Sigmoid colon (tissue), 4 donors: ENCODE measurements around the gene ZNF296.

ENCODE experiments used
- EP300 ChIP-seq, 4 donors: sonication (generic); formaldehyde crosslinking; IDR thresholded peaks; one replicate each; pipeline ENCODE4 v1.6.1; 2017; ENCODE audit warnings: antibody characterized with exemption in 4 of 4
- POLR2A ChIP-seq, 2 donors: fragments of 450-650 bp; IDR thresholded peaks; one replicate each; pipeline ENCODE4 v1.6.1; 2016; ENCODE audit warnings: antibody characterized with exemption in 2 of 2, mild to moderate bottlenecking in 2 of 2, moderate library complexity in 2 of 2
- POLR2AphosphoS5 ChIP-seq, 4 donors: sonication (generic); formaldehyde crosslinking; IDR thresholded peaks; one replicate each; pipeline ENCODE4 v1.6.1; 2017; ENCODE audit warnings: antibody characterized with exemption in 4 of 4
- TF ChIP-seq, protein P1 (sequence below), 4 experiments: fragments of 450-650 bp in 3 of 4; fragments of 200-600 bp in 1 of 4; IDR thresholded peaks; one replicate each; pipeline ENCODE4 v1.5.1; 2016 to 2019; ENCODE audit warnings: antibody characterized with exemption in 4 of 4, mild to moderate bottlenecking in 3 of 4, moderate library complexity in 2 of 4

DNA sequence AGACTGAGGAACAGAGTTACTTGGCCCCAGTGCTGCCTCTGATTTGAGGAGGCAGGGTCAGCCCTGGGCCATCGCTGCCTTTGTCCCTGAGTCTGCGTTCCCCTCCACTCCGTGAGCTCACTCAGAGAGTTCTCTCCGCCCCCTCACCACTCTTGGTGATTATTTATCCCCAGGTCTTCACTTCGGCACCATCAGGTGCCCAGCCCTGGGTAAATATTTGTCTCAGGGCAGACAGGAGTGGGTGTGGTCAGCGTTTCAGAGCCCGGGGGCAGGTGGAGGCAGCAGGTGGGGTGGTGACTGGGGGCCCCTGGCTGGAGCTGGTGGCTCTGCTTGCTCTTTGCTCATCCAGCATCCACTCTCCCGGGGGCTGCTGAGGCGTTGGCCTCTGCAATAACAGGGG is 37.4 kb upstream of the ZNF296 start:
- TF ChIP-seq, protein P1, sequence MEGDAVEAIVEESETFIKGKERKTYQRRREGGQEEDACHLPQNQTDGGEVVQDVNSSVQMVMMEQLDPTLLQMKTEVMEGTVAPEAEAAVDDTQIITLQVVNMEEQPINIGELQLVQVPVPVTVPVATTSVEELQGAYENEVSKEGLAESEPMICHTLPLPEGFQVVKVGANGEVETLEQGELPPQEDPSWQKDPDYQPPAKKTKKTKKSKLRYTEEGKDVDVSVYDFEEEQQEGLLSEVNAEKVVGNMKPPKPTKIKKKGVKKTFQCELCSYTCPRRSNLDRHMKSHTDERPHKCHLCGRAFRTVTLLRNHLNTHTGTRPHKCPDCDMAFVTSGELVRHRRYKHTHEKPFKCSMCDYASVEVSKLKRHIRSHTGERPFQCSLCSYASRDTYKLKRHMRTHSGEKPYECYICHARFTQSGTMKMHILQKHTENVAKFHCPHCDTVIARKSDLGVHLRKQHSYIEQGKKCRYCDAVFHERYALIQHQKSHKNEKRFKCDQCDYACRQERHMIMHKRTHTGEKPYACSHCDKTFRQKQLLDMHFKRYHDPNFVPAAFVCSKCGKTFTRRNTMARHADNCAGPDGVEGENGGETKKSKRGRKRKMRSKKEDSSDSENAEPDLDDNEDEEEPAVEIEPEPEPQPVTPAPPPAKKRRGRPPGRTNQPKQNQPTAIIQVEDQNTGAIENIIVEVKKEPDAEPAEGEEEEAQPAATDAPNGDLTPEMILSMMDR (IDR thresholded peaks at IDR 0.05), result no peak
- TF ChIP-seq POLR2AphosphoS5 (IDR thresholded peaks at IDR 0.05) (no peak), POLR2A (IDR thresholded peaks at IDR 0.05) (no peak), EP300 (IDR thresholded peaks at IDR 0.05) (no peak)
